Thyroid gland (tissue), 4 donors: ENCODE measurements around the gene ANKRD31. TPM values are rescaled to one million over a fixed set of nuclear protein-coding genes. Genes with fewer than 3 reads are reported as not detected.
"Not testable (repeated sequence)": the region's sequence is repeated elsewhere in the genome, so short reads cannot be mapped to it uniquely, and the experiment has no call there.

Source experiments
- DNase-seq, 2 donors: peaks; one replicate each; pipeline ENCODE4 v3.0.0-alpha.2; 2019
- H3K27ac ChIP-seq, 3 donors: fragments of 200-600 bp; sonication (generic); 1 replicate in 2 of 3; 2 replicates in 1 of 3; pipeline ENCODE4 v1.5.1; 2016 to 2019; ENCODE audit warnings: mild to moderate bottlenecking in 1 of 3, moderate library complexity in 1 of 3
- H3K27me3 ChIP-seq: fragments of 200-600 bp; sonication (generic); one replicate; pipeline ENCODE4 v1.5.1; 2019
- H3K36me3 ChIP-seq, 2 donors: fragments of 200-600 bp; sonication (generic); one replicate each; pipeline ENCODE4 v1.5.1; 2016 to 2019
- H3K4me1 ChIP-seq, 2 donors: fragments of 200-600 bp; sonication (generic); one replicate each; pipeline ENCODE4 v1.5.1; 2017 to 2019
- H3K4me3 ChIP-seq, 3 donors: fragments of 200-600 bp; sonication (generic); replicated peaks in 1 of 3; 1 replicate in 2 of 3; 2 replicates in 1 of 3; pipeline ENCODE4 v1.5.1; 2016; ENCODE audit warnings: mild to moderate bottlenecking in 1 of 3
- H3K9me3 ChIP-seq: fragments of 200-600 bp; sonication (generic); one replicate; pipeline ENCODE4 v1.5.1; 2017
- POLR2A ChIP-seq, 2 donors: fragments of 450-650 bp; IDR thresholded peaks; one replicate each; pipeline ENCODE4 v1.6.1; 2017; ENCODE audit warnings: antibody characterized with exemption in 2 of 2, mild to moderate bottlenecking in 2 of 2, moderate library complexity in 1 of 2
- WGBS, 2 donors: methylation state at CpG; one replicate each; pipeline ENCODE4 v1.1.5; 2017; 5-methylcytosine and 5-hydroxymethylcytosine counted together
- intact Hi-C: fragments of 100-400 bp; cut with DNase I; formaldehyde crosslinking; loops from one replicate; pipeline ENCODE4 v1.15.1; 2023
- total RNA-seq, 4 donors: library from RNA; depleted of rRNA; stranded (reverse); fragments of >200 nt; gene quantifications; one replicate each; pipeline ENCODE4 v1.2.3, GENCODE V29; 2016
- TF ChIP-seq, protein P1 (sequence below), 6 experiments: fragments of 200-600 bp in 3 of 6; fragments of 450-650 bp in 3 of 6; sonication (generic) in 3 of 6; IDR thresholded peaks; one replicate each; pipeline ENCODE4 v1.5.1; 2016 to 2019; ENCODE audit warnings: antibody characterized with exemption in 6 of 6, mild to moderate bottlenecking in 2 of 6, inconsistent platforms in 1 of 6, moderate library complexity in 1 of 6

The ANKRD31 gene
- total RNA-seq, 4 donors from 2014 or later: 0.11 to 0.81 (median 0.33) TPM

GRCh38 chr5:75235711-75236110, 967 bp downstream of the ANKRD31 start:
- H3K4me1 ChIP-seq: peaks cover 5 to 6% of the 10 kb centered on the region in 2 donors
- intact Hi-C loops: loop anchor here (5.0 kb wide), 2 partner anchors 277 to 452 kb away; partner anchors contain the start of genes CERT1 and POLK
- DNase-seq: no peak
- H3K27ac ChIP-seq: peak overlapping the region in 1 of 3 donors; percentile 65
- TF ChIP-seq, protein P1, sequence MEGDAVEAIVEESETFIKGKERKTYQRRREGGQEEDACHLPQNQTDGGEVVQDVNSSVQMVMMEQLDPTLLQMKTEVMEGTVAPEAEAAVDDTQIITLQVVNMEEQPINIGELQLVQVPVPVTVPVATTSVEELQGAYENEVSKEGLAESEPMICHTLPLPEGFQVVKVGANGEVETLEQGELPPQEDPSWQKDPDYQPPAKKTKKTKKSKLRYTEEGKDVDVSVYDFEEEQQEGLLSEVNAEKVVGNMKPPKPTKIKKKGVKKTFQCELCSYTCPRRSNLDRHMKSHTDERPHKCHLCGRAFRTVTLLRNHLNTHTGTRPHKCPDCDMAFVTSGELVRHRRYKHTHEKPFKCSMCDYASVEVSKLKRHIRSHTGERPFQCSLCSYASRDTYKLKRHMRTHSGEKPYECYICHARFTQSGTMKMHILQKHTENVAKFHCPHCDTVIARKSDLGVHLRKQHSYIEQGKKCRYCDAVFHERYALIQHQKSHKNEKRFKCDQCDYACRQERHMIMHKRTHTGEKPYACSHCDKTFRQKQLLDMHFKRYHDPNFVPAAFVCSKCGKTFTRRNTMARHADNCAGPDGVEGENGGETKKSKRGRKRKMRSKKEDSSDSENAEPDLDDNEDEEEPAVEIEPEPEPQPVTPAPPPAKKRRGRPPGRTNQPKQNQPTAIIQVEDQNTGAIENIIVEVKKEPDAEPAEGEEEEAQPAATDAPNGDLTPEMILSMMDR (IDR thresholded peaks at IDR 0.05): no peak
- TF ChIP-seq POLR2A (IDR thresholded peaks at IDR 0.05): no peak
- H3K27me3 ChIP-seq: no peaks in the 10 kb centered on the region
- H3K9me3 ChIP-seq: no peaks in the 10 kb centered on the region
- 92 to 93% methylated on average over 4 of the region's 4 CpGs for WGBS, 2 donors
- no peaks in the 10 kb centered on the region for H3K36me3 ChIP-seq
- no peak overlapping the region for H3K4me3 ChIP-seq

DNA sequence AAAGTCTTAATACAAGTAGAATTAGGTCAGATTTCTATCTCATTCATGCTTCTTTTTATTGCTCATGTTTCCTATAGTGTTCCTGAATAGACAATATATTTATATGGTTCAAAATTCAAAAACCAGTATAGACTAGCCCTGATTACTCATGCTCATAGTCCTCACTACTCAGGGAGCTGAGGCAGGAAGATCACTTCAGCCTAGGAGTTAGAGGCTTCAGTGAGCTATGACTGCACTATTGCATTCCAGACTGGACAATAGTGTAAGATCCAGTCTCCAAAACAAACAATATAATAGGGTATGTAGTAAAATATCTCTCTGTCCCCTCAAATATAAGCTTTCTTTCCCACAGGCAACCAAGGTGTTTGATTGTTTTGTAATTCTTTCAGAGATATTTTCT, 2.4 kb downstream of the ANKRD31 start:
- Histone ChIP-seq H3K4me3 (no peak overlapping the region), H3K27me3 (no peaks in the 10 kb centered on the region), H3K4me1 (peaks cover 5 to 6% of the 10 kb centered on the region in 2 donors), H3K36me3 (no peaks in the 10 kb centered on the region), H3K27ac (no peak overlapping the region), H3K9me3 (no peaks in the 10 kb centered on the region)
- intact Hi-C loops: no loop called here
- TF ChIP-seq, protein P1 (IDR thresholded peaks at IDR 0.05): no peak
- no peak for TF ChIP-seq POLR2A (IDR thresholded peaks at IDR 0.05)
- DNase-seq: no peak

DNA sequence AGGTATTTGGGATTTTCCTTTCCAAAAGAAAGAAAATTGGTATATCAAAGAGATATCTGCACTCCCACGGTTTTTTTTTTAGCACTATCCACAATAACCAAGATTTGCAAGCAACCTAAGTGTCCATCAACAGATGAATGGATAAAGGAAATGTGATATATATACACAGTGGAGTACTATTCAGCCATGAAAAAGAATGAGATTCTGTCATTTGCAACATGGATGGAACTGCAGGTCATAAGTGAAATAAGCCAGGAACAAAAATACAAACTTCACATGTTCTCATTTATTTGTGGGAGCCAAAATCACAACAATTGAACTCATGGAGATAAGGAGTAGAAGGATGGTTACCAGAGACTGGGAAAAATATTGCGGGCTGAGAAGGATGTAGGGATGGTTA, 9.8 kb downstream of the ANKRD31 start:
- Histone ChIP-seq H3K27me3 (no peaks in the 10 kb centered on the region), H3K4me3 (no peak overlapping the region), H3K36me3 (no peaks in the 10 kb centered on the region), H3K4me1 (no peaks in the 10 kb centered on the region), H3K9me3 (no peaks in the 10 kb centered on the region), H3K27ac (no peak overlapping the region)
- intact Hi-C loops: no loop called here
- TF ChIP-seq POLR2A (IDR thresholded peaks at IDR 0.05): no peak
- TF ChIP-seq, protein P1 (IDR thresholded peaks at IDR 0.05): no peak
- 86 to 87% methylated on average over 2 of the region's 2 CpGs for WGBS, 2 donors
- DNase-seq: no peak

DNA sequence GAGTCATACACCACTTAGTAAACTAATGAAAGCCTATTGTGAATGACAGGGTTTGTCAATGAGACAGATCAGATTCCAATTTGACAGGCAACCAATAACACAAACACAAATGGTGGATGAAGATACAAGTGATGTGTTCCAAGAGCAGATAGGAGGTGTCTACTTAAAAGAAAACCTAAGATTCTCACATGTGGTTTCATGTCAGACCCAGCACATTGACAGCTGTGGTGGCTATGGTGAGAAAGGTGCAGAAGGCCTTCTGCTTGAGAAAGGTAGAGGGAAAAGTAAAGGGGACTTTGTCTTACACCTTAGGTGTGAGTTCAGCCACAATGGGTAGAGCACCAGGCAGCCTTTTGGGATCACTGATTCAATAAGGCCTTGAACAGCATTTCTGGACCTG, 11.2 kb downstream of the ANKRD31 start:
- H3K4me1 ChIP-seq: no peaks in the 10 kb centered on the region
- intact Hi-C loops: no loop called here
- H3K4me3 ChIP-seq: no peak overlapping the region
- H3K27me3 ChIP-seq: no peaks in the 10 kb centered on the region
- no peak overlapping the region for H3K27ac ChIP-seq
- no peaks in the 10 kb centered on the region for H3K9me3 ChIP-seq
- H3K36me3 ChIP-seq: no peaks in the 10 kb centered on the region
- TF ChIP-seq, protein P1 (IDR thresholded peaks at IDR 0.05): no peak
- TF ChIP-seq POLR2A (IDR thresholded peaks at IDR 0.05): no peak
- no peak for DNase-seq

- H3K4me1 ChIP-seq, H3K27me3 ChIP-seq, DNase-seq, H3K36me3 ChIP-seq, H3K9me3 ChIP-seq, H3K4me3 ChIP-seq, H3K27ac ChIP-seq, intact Hi-C loops: not testable (repeated sequence)
- WGBS, 2 donors: 87 to 89% methylated on average over 2 of the region's 2 CpGs
These were observed 15.9 kb downstream of the ANKRD31 start for GRCh38 chr5:75220787-75221186.

GRCh38 chr5:75214928-75215327, 21.8 kb downstream of the ANKRD31 start:
- 68 to 71% methylated on average over 4 of the region's 4 CpGs for WGBS, 2 donors

More at GRCh38 chr5:75214928-75215327, 21.8 kb downstream of the ANKRD31 start:
- Histone ChIP-seq H3K27me3 (no peaks in the 10 kb centered on the region), H3K4me3 (no peak overlapping the region), H3K4me1 (no peaks in the 10 kb centered on the region), H3K36me3 (no peaks in the 10 kb centered on the region), H3K9me3 (no peaks in the 10 kb centered on the region), H3K27ac (no peak overlapping the region)
- TF ChIP-seq POLR2A (IDR thresholded peaks at IDR 0.05): no peak
- TF ChIP-seq, protein P1 (IDR thresholded peaks at IDR 0.05): no peak
- DNase-seq: no peak
- intact Hi-C loops: no loop called here
